PC-3 (cell line): ENCODE data around the gene AUP1.

ENCODE experiments used
- EZH2 ChIP-seq: fragments of 300-600 bp; sonication (generic); IDR thresholded peaks from one replicate; pipeline ENCODE4 v1.6.1; 2017; ENCODE audit warnings: antibody characterized with exemption, mild to moderate bottlenecking, low read length; ENCODE audit not compliant: unreplicated experiment
- TF ChIP-seq, protein P1 (sequence below): fragments of 300-600 bp; sonication (generic); conservative IDR thresholded peaks from 2 replicates; pipeline ENCODE4 v1.5.1; 2017; ENCODE audit warnings: antibody characterized with exemption, low read depth, mild to moderate bottlenecking, low read length

DNA sequence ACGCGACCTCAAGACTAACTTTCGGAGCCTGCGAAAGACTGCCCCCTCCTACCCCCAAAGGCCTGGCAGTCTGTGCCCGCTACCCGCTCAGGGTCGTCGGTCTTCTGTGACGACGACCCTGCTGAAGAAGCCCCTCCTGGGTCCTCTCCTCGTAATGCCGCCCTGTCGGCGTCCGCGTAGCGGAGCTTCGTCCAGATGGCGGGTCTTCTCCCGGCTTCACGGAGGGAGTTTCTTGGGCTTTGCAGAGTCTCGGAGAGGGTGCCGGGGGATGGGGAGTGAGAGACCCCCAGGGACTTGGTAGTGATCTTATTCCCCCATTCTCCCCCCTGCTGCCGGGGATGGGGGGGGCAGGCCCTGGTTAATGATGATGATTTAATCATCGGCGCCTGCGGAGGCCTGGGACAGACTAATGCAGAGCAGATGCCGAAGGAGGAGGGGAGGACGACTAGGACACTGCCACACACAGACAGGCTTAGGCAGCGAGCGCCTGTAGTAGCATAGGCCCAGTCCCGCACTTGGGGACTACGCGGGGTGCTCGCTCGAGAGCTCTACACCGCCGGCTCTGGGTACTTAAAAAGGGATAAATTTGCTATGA lies 21.5 kb downstream of the AUP1 start:
- TF ChIP-seq, protein P1, sequence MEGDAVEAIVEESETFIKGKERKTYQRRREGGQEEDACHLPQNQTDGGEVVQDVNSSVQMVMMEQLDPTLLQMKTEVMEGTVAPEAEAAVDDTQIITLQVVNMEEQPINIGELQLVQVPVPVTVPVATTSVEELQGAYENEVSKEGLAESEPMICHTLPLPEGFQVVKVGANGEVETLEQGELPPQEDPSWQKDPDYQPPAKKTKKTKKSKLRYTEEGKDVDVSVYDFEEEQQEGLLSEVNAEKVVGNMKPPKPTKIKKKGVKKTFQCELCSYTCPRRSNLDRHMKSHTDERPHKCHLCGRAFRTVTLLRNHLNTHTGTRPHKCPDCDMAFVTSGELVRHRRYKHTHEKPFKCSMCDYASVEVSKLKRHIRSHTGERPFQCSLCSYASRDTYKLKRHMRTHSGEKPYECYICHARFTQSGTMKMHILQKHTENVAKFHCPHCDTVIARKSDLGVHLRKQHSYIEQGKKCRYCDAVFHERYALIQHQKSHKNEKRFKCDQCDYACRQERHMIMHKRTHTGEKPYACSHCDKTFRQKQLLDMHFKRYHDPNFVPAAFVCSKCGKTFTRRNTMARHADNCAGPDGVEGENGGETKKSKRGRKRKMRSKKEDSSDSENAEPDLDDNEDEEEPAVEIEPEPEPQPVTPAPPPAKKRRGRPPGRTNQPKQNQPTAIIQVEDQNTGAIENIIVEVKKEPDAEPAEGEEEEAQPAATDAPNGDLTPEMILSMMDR = no peak
- no peak for TF ChIP-seq EZH2
